ENCODE results near the gene KCNN3. TPM values are rescaled to one million over a fixed set of nuclear protein-coding genes. Genes with fewer than 3 reads are reported as not detected.

The KCNN3 gene
- total RNA-seq, 1 experiment from 2014 or later, result 0.36 TPM

DNA sequence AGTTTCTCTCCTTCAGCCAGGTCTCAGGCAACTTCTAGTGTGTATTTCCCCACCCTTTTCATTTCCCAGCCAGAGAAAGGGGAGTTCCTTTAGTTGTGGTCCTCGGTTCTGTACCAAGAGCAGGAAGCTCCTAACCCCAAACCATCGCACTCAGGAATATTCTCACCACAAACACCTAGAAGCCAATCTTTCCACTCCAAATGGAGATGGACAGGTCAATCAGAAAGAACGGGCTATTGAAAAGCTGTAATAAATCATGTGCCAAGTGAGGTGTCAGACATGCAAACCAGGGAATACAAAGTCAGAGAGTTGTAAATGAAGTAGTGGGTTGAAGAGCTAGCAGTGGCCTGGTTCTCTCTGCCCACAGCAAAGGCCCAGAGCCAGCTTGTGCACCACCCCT, 77.2 kb downstream of the KCNN3 start:
- DNase-seq (ENCODE audit: low spot score), result no peak

DNA sequence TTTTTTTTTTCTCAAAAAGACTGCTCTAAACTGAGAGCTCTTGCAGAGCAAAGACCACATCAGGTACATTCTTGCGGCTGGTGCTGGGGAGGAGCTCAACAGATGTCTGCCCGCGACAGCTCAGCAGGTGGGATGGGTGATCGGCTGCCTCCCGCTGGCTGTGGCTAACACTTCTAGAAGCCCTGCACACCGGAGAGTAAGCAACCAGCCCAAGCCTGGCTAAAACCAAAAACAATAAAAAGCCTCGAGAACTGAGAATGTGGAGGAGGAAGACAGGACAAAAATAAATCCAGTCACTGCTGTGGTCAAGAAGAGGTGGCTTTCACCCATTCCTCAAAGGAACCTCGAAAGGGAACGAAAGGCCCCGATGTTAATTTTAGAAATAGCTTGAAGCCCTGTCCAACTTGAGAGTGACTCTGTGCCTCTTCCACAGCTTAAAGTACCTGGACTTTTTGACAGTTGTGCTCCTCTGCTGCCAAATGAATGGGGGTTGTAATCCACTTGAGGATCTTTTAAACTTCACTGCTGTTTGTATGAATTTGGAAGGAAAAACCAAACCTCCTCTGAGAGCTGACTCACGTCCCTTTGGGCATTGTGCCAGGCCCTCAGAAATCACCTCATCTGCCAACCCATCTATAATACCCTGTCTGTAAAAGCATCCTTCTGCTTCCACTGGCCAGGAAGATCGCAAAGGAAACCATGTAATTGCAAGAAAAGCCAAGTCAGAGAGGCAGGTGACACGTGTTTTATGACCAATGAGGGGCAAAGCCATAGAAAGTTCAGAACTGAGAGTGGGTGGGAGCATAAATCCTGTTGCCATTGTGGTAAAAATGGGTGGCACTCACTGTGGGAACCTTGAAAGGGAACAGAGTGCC, 78.6 kb downstream of the KCNN3 start:
- DNase-seq (ENCODE audit: low spot score), result peak; percentile 84

DNA sequence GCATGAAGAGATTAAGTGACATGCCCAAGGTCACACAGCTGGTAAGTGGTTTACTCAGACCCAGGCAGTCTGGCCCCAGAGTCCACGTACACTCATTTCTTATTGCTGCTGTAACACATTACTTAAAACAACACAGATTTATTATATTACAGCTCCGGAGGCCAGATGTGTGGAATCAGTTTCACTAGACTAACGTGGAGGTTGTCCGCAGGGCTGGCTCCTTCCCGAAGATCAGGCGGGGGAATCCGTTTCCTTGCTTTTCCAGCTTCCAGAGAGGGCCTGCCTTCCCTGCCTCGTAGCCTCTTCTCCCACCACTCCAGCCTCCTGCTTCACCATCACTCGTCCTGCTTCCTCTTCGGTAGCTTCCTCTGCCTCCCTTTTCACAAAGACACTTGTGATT, 81.2 kb downstream of the KCNN3 start:
- DNase-seq (ENCODE audit: low spot score), result no peak

GRCh38 chr1:154788110-154788870, 81.8 kb downstream of the KCNN3 start:
- DNase-seq (ENCODE audit: low spot score), result no peak

- no peak for DNase-seq (ENCODE audit: low spot score)
These were observed 83.1 kb downstream of the KCNN3 start for GRCh38 chr1:154786804-154787570.

DNA sequence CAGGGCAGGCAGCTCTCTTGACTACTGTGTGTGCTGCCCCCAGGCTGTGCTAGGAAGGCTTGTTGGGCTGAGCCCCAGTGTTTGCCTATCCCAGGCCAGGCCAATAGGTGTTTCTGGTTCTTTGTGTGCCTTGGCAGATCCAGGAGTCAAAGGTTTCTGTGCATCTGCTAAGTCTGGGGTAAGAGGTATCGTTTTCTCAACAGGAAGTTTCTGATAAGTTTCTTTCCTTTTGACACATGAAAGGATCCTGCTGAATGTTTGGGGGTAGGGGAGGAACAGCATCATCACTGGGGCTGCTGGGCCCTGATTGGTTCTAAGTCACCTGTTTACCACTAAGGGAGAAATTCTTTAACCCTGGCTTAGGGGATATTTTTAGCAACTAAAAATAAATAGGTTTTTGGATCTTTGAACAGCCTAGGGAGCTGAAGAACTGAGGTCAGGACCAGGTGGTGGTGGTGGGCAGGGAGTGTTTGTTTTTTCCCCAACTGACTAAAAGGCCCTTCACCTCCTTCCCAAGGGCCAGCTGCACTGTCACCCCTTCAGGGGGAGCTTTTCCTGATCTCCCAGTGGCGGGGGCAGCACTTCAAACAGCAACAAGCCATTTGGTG, 85.1 kb downstream of the KCNN3 start:
- no peak for DNase-seq (ENCODE audit: low spot score)

DNA sequence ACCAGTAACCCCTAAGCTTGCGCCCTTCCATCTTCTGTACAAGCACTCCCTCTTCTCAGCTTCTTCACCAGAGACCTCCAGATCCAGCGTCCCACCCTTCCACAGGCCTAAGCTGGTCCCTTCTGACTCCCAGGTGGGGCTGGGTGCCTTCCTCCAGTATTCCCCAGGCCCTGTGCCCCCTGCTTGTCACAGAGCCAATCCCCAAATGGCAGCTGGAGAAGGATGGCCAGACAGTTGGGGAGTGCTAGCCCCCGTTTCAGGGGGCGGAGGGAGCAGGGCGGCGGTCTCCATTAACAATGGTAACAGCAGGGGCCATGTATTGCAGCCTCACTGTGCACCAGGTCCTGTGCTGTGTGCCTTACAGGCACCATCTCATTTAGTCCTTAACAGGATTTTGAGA, 85.7 kb downstream of the KCNN3 start:
- DNase-seq (ENCODE audit: low spot score), result no peak

DNA sequence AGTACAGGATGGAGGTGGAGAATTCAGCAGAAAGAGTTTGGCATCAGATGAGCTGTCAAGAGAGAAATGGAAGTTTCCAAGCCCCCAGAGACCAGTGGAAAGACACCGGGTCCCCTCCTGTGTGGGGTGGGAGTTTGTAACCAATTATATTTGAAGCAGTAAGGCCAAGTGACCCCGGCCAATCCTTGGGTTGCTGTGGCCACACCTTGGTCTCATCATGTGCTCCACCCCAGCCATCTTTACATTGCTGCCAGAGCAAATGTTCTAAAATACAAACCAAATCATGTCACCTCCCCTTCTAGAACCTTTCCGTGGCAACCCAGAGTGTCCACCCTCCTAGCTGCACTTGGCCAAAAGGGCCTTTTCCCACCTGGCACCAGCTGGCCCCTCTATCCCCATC, 86.1 kb downstream of the KCNN3 start:
- DNase-seq (ENCODE audit: low spot score), result no peak

DNA sequence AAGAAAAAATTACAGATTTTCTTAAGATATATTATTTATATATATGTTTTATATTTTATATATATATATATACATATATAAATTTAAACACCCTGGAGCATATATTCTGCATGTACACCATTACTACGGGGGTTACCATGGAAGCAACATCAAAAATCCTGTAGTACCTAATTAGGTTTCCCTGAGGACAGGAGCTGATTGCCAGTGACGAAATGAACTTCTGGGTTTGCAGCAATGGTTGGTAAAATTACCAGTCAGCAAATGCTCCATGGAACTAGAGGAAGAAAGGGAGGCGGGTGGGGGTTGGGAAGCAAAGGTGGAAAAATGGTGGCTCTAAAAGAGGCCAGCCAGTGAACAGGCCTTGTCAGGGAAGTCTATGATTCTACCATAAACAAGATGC, 89.5 kb downstream of the KCNN3 start:
- DNase-seq (ENCODE audit: low spot score), result no peak

DNA sequence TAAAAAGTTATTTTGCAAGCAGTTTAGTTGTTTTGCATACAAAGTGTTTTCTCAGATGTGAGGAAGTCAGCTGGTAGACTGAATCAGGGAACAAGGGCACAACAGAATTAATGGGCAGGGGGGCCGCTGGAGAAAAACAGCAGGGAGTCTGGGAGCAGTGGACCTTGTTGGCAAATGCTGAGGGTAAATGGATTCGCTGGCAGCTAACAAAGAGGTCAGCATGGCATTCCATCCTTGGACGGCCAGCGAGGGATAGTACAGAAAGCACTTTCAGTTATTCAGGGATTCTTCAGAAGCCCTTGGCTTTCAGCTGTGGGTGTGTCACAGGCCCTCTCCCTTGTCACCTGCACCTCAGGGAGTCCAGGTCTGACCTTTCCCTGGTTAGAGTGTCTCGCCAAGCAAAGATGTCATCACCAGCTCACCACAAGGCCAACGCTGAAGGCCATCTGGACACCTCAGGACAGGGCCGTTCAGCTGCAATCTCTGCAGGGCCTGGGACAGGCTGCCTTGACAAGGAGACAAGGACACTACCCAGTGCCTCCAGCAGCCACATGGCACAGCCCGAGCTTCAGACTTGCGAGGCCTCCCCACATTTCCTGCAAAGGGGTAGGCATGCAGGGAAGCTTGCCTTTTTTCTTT, 90.4 kb downstream of the KCNN3 start:
- DNase-seq (ENCODE audit: low spot score), result no peak

- DNase-seq (ENCODE audit: low spot score), result no peak
These were observed 91.1 kb downstream of the KCNN3 start for GRCh38 chr1:154778944-154779343.

DNA sequence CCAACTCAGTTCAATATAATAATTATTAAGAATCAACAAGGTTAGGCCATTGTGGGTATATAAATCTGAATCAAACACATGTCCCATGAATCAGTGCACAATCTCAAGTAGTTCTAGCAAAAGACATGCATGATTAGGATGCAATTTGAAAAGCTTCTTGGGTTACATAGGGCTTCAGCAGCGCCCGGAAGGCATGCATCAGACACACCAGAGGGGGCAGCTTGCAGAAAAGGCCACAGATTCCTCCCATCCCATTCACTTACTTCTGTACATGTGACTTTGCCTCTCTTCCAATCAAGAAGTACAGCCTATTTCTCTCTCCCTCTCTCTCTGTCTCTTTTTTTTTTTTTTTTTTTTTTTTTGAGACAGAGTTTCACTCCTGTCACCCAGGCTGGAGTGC, 91.8 kb downstream of the KCNN3 start:
- no peak for DNase-seq (ENCODE audit: low spot score)

DNA sequence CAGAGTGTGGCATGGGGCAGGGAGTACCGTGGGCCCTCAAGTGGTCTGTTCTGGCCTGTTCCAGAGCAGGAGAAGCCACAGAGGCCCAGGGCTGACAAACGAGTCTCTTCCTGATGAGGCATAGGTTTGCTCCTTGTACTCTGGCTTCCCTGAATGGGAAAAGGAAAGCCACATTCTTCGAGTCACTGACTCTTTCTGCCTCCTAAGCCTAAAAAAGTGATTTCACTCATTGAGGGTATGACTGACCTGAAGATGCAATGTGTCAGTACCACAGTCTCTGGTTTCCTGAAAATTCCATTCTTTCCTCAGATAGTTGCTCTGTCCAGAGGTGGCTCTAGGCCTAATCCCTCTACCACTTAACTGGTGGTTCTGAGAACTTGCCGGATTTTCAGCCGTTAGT, 92.3 kb downstream of the KCNN3 start:
- no peak for DNase-seq (ENCODE audit: low spot score)

- peak; percentile 24 for DNase-seq (ENCODE audit: low spot score)
These were observed 92.9 kb downstream of the KCNN3 start for GRCh38 chr1:154777154-154777553.

DNA sequence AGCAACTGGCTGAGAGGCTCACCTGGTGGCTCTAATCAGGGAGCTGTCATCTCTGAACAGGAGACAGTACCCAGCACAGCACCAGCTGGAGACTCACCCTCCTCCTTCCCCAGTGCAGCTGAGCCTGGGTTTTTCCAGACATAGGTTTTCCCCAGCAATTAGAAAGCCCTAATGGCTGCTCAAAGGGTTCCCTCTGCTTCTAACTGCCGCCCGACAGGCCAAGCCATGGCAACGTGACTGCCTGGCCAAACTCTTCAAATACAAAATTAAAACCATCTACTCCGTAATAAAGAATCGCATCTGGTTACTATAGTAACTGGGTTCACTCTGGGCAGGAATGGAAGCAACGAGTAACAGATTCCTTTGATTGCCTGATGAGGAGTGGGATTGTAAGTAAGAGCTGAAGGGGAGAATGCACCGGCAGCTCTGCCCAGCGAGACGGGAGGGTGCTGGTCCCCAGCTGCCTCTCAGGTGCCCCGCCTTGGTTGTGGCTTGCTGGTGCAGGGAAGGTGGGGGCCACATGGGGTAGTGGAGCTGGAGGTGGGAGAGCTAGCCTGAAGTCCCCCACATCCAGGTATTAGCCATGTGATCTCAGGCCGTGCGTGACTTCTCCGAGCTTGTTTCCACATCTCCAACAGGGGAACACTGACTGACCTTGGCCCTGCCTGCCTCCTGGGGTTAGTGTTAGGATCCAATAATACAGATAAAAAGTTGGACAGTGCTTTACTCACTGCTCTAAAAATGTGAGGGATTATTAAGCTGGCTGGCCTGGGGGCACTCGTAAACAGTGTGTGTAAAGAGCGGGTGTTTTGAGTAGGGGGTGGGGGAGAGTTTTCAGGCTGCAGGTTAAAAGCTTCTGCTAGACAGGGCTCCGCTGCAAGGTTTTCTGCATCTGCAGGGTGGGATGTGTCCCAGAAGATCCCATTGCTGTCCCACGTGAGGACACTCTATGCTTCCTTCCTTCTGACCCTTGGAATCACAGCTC, 94.2 kb downstream of the KCNN3 start:
- DNase-seq (ENCODE audit: low spot score), result no peak

- DNase-seq (ENCODE audit: low spot score), result no peak
These were observed 95.8 kb downstream of the KCNN3 start for GRCh38 chr1:154774175-154774855.

DNA sequence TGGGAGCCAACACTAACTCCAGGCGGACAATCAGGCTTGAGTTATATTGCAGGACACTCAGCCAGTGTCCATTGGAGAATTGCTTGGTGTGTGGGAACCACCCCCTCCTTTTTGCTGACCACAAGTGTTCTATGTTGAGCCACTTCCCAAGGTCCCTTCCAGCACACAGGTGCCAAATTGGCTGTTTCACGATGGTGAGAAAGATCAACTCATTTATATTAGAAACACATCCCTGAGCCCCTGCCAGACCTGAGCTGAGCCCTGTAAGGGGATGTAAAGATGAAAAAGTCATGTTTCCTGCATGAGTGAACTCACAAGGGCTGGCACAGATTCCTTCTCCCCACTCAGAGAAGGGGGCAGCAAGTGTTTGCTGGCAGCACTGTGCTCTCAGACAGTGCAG, 96.5 kb downstream of the KCNN3 start:
- DNase-seq (ENCODE audit: low spot score), result no peak

DNA sequence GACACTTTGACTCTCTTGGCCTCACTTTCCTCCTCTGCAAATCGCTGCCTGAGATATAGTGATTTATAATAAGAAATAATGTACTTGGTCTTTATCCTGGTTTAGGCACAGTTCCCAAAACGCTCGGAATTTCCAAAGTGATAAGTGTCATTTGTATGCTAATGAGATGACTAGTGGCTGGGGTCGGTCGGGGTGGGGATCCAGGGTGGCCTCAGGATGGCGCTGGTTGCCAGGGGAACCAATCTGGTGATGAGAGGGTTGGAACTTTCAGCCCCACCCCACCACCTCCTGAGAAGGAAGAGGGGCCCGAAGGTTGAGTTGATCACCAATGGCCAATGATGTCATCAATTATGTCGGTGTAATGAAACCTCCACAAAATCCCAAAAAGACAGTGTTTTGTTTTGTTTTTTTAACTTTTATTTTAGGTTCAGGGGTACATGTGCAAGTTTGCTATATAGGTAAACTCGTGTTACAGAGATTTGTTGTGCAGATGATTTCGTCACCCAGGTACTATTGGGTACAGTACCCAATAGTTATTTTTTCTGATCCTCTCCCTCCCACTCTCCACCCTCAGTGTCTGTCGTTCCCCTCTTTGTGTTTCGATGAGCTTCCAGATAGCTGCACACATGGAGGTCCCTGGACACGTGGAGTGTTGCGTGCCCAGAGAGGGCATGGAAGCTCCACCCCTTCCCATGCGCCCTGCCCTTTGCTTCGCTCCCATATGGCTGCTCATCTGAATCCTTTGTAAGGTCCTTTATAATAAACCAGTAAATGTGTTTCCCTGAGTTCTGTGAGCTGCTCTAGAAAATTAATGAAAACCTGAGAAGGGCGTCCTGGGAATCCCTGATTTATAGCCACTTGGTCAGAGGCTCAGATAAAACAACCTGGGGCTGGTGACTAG, 97.2 kb downstream of the KCNN3 start:
- no peak for DNase-seq (ENCODE audit: low spot score)

DNA sequence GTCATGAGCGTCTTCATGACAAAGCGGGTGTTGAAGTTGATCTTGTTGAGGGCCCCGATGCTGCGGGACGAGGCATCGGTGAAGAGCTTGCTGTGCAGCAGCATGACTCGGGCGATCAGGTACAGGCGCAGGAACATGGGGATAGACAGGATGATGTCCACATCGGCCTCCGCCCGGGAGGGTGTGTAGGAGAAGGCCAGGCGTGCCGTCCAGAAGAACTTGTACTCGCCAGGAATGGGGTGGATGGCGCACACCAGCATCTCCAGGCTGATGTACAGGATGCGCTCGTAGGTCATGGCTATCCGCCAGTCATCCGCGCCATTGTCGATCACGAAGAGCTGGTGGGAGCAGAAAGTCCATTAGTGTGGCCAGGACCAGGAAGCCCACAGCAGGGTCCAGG, 98.0 kb downstream of the KCNN3 start:
- no peak for DNase-seq (ENCODE audit: low spot score)

All from A172 (cell line).